Transverse colon (tissue), 4 donors: Measurements from ENCODE around the gene PTGER3.

Experiments used
- EP300 ChIP-seq: sonication (generic); formaldehyde crosslinking; IDR thresholded peaks from one replicate; pipeline ENCODE4 v1.6.1; 2017; ENCODE audit warnings: antibody characterized with exemption, low read depth
- POLR2A ChIP-seq: fragments of 450-650 bp; IDR thresholded peaks from one replicate; pipeline ENCODE4 v1.6.1; 2016; ENCODE audit warnings: antibody characterized with exemption, mild to moderate bottlenecking, moderate library complexity
- POLR2AphosphoS5 ChIP-seq, 3 donors: sonication (generic); formaldehyde crosslinking; IDR thresholded peaks; one replicate each; pipeline ENCODE4 v1.6.1; 2016; ENCODE audit warnings: antibody characterized with exemption in 3 of 3
- TF ChIP-seq, protein P1 (sequence below), 5 experiments: fragments of 200-600 bp in 3 of 5; fragments of 450-650 bp in 2 of 5; sonication (generic) in 3 of 5; IDR thresholded peaks; 1 replicate in 2 of 5; 2 replicates in 3 of 5; pipeline ENCODE4 v1.5.1; 2016 to 2017; ENCODE audit warnings: antibody characterized with exemption in 5 of 5, inconsistent platforms in 3 of 5, mild to moderate bottlenecking in 2 of 5, moderate library complexity in 1 of 5

DNA sequence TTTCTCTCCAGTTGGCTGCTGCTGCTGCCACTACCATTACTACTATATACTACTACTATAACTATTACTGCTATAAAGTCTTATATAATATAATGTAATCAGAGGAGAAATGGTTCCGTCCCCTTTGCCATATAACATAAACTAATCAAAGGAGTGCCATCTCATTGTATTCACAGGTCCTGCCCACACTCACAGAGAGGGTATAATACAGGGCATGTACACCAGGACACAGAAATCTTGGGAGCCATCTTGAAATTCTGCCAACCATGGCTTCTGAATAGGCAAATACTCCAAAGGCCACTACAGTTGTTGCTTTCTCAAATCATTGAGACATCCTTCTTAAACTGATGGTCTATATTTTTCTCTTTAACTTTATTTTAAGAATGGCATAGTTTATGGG is 40.1 kb upstream of the PTGER3 start:
- TF ChIP-seq POLR2A (no peak), EP300 (no peak), POLR2AphosphoS5 (IDR thresholded peaks at IDR 0.05) (peak in 1 of 3 donors; percentile 49)
- TF ChIP-seq, protein P1, sequence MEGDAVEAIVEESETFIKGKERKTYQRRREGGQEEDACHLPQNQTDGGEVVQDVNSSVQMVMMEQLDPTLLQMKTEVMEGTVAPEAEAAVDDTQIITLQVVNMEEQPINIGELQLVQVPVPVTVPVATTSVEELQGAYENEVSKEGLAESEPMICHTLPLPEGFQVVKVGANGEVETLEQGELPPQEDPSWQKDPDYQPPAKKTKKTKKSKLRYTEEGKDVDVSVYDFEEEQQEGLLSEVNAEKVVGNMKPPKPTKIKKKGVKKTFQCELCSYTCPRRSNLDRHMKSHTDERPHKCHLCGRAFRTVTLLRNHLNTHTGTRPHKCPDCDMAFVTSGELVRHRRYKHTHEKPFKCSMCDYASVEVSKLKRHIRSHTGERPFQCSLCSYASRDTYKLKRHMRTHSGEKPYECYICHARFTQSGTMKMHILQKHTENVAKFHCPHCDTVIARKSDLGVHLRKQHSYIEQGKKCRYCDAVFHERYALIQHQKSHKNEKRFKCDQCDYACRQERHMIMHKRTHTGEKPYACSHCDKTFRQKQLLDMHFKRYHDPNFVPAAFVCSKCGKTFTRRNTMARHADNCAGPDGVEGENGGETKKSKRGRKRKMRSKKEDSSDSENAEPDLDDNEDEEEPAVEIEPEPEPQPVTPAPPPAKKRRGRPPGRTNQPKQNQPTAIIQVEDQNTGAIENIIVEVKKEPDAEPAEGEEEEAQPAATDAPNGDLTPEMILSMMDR (IDR thresholded peaks at IDR 0.05) = no peak
